Keratinocyte (primary cell): ENCODE measurements around the gene ANKRD37. TPM values are rescaled to one million over a fixed set of nuclear protein-coding genes. Genes with fewer than 3 reads are reported as not detected.

ENCODE experiments used
- DNase-seq: peaks from one replicate; pipeline ENCODE4 v3.0.0-alpha.2; 2011; ENCODE audit warnings: low read depth, missing footprints, low spot score
- FAIRE-seq: peaks from 2 replicates; lab custom pipeline; 2011; peaks lifted over from hg19 to GRCh38; lab: Jason Lieb, UNC
- H2AFZ ChIP-seq: 2 replicates; pipeline ENCODE4 v1.6.0; 2012; ENCODE audit warnings: low read length, control low read depth, inconsistent platforms; ENCODE audit not compliant: control insufficient read depth
- H3K27ac ChIP-seq: 2 replicates; pipeline ENCODE4 v1.5.1; 2011; ENCODE audit warnings: low read length; ENCODE audit not compliant: control insufficient read depth, insufficient read depth
- H3K27me3 ChIP-seq: 3 replicates; pipeline ENCODE4 v1.6.0; 2011; ENCODE audit warnings: low read length; ENCODE audit not compliant: control insufficient read depth, insufficient read depth; ENCODE audit errors: extremely low read depth
- H3K36me3 ChIP-seq, 2 experiments: 2 replicates in 1 of 2; 3 replicates in 1 of 2; pipeline ENCODE4 v1.5.1; 2011; ENCODE audit warnings: low read length in 2 of 2, mild to moderate bottlenecking in 1 of 2; ENCODE audit not compliant: control insufficient read depth in 2 of 2, insufficient read depth in 2 of 2; ENCODE audit errors: extremely low read depth in 1 of 2
- H3K4me1 ChIP-seq: 3 replicates; pipeline ENCODE4 v1.5.1; 2011; ENCODE audit warnings: low read length; ENCODE audit not compliant: control insufficient read depth, insufficient read depth; ENCODE audit errors: extremely low read depth
- H3K4me2 ChIP-seq: 3 replicates; pipeline ENCODE4 v1.6.0; 2011; ENCODE audit warnings: low read depth, low read length; ENCODE audit not compliant: control insufficient read depth, insufficient read depth; ENCODE audit errors: extremely low read depth
- H3K4me3 ChIP-seq, 3 experiments: fragments of 200-600 bp in 1 of 3; sonication (generic) in 1 of 3; 2 replicates in 2 of 3; 3 replicates in 1 of 3; pipeline ENCODE4 v1.5.1; 2011 to 2016; ENCODE audit warnings: low read length in 3 of 3, mild to moderate bottlenecking in 3 of 3, control low read depth in 2 of 3, inconsistent platforms in 1 of 3, low read depth in 1 of 3, mixed read lengths in 1 of 3, mixed run types in 1 of 3, moderate library complexity in 1 of 3; ENCODE audit not compliant: control insufficient read depth in 2 of 3, insufficient read depth in 2 of 3; ENCODE audit errors: extremely low read depth in 1 of 3
- H3K79me2 ChIP-seq: 2 replicates; pipeline ENCODE4 v1.6.0; 2012; ENCODE audit warnings: low read length; ENCODE audit not compliant: control insufficient read depth, insufficient read depth
- H3K9ac ChIP-seq: 3 replicates; pipeline ENCODE4 v1.6.0; 2011; ENCODE audit warnings: low read length; ENCODE audit not compliant: control insufficient read depth, insufficient read depth; ENCODE audit errors: extremely low read depth
- H3K9me1 ChIP-seq: 3 replicates; pipeline ENCODE4 v1.6.0; 2011; ENCODE audit warnings: low read length; ENCODE audit not compliant: control insufficient read depth, insufficient read depth; ENCODE audit errors: extremely low read depth
- H3K9me3 ChIP-seq: 2 replicates; pipeline ENCODE4 v1.5.1; 2012; ENCODE audit warnings: low read depth, low read length; ENCODE audit not compliant: control insufficient read depth
- H4K20me1 ChIP-seq: 3 replicates; pipeline ENCODE4 v1.6.0; 2011; ENCODE audit warnings: low read length; ENCODE audit not compliant: control insufficient read depth, insufficient read depth; ENCODE audit errors: extremely low read depth
- CTCF ChIP-seq, 3 experiments: IDR thresholded peaks in 1 of 3; conservative IDR thresholded peaks in 1 of 3; optimal IDR thresholded peaks in 1 of 3; 2 replicates in 2 of 3; 3 replicates in 1 of 3; pipeline versions ENCODE3 to v1.5.1; 2011; ENCODE audit warnings: low read length in 3 of 3, mild to moderate bottlenecking in 3 of 3, moderate library complexity in 2 of 3, control low read depth in 1 of 3, inconsistent platforms in 1 of 3; ENCODE audit not compliant: insufficient read depth in 2 of 3; ENCODE audit errors: extremely low read depth in 1 of 3
- dilution Hi-C: fragments of 300-500 bp; cut with MboI; formaldehyde crosslinking; loops from one replicate; pipeline ENCODE4 v1.7.0; 2020; ENCODE audit warnings: low sequenced_read_pairs; ENCODE audit not compliant: extremely low pct_ligation_motif_present
- polyA plus RNA-seq, 5 experiments: library from polyadenylated mRNA; depleted of rRNA in 3 of 5; stranded (reverse) in 3 of 5; stranded (forward) in 1 of 5; unstranded in 1 of 5; fragments of >200 nt; gene quantifications; 1 replicate in 1 of 5; 2 replicates in 3 of 5; 3 replicates in 1 of 5; pipeline versions ENCODE4 v1.2.1 to v1.2.3, GENCODE V29; 2011 to 2012; ENCODE audit warnings: missing spikeins in 2 of 5, low read depth in 1 of 5, low replicate concordance in 1 of 5
- small RNA-seq, 3 experiments: library from RNA; depleted of rRNA; stranded (forward); fragments of <200 nt; gene quantifications; one replicate each; pipeline ENCODE3, GENCODE V24; 2012; ENCODE audit warnings: low read depth in 3 of 3, low replicate concordance in 1 of 3; ENCODE audit not compliant: insufficient read length in 3 of 3

ANKRD37 gene
- polyA plus RNA-seq, 1 donor (not counting 4 experiments of a cell fraction or from before 2014, with no cell fraction given): 8.0 TPM

- Histone ChIP-seq H3K4me1 (no peaks in the 10 kb centered on the region), H3K79me2 (no peaks in the 10 kb centered on the region), H2AFZ (no peak overlapping the region), H3K9me3 (no peaks in the 10 kb centered on the region), H3K36me3 (no peaks in the 10 kb centered on the region), H4K20me1 (no peaks in the 10 kb centered on the region), H3K4me2 (no peak overlapping the region), H3K4me3 (no peak overlapping the region), H3K9ac (no peak overlapping the region), H3K27me3 (no peaks in the 10 kb centered on the region), H3K9me1 (no peaks in the 10 kb centered on the region), H3K27ac (no peak overlapping the region)
- FAIRE-seq (no peak), DNase-seq (no peak)
- no peak for TF ChIP-seq CTCF (optimal IDR thresholded peaks at IDR 0.05 in 1 of 3, IDR thresholded peaks at IDR 0.05 in 1 of 3, conservative IDR thresholded peaks at IDR 0.05 in 1 of 3; ENCODE audit: extremely low read depth in 1 of 3, insufficient read depth in 2 of 3, low read length in 3 of 3)
- dilution Hi-C loops: no loop called here
These were observed 48.6 kb downstream of the ANKRD37 start for GRCh38 chr4:185445209-185445608.

Small RNA genes lying within 50 kb of the gene (small RNA-seq; reads per million reads assigned to genes)
- 0 reads per million in 3 experiments for gene RF00019

Other genes with a start within 250 kb of the ANKRD37 start
- gene CFAP97, start 192.8 kb upstream of the ANKRD37 start, polyA plus RNA-seq: 15.3 to 24.9 TPM (median 20.3 TPM) in 3 replicates
- gene SNX25, start 187.2 kb upstream of the ANKRD37 start, polyA plus RNA-seq: 3.4 to 5.0 TPM (median 5.0 TPM) in 3 replicates
- gene LRP2BP, start 917 bp upstream of the ANKRD37 start, polyA plus RNA-seq: 0.03 to 0.22 TPM (median 0.15 TPM) in 3 replicates
- gene UFSP2, start 29.1 kb downstream of the ANKRD37 start, polyA plus RNA-seq: 24.6 to 41.7 TPM (median 24.7 TPM) in 3 replicates
- 0.14 TPM in 1 of 3 replicates, not detected in the others for gene CCDC110, start 74.9 kb downstream of the ANKRD37 start, polyA plus RNA-seq
- gene PDLIM3, start 138.7 kb downstream of the ANKRD37 start, polyA plus RNA-seq: 0.08 TPM in 1 of 3 replicates, not detected in the others